ENCODE data around the gene IFNL4.

The IFNL4 gene

DNA sequence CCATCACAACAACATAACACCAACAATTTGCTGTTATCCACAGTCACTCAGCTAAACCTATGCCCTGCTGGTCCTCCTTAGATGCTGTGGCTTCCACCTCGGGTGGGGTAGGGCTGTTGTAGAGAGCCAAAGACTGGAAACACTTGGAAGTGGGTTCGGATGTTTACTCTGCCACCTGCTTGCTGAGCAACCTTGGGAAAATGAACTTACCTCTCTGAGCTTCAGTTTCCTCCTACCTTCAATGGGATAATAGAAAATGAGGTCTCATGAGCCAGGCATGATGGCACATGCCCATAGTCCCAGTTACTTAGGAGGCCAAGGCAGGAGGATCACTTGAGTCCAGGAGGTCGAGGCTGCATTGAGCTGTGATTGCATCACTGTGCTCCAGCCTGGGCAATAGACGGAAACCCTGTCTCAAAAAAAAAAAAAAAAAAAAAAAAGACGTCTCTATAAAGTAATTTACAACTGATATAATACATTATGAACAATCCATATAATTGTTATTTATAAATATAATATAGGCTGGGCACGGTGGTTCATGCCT lies 41.3 kb downstream of the IFNL4 start:
- Histone ChIP-seq H3K4me1 (ENCODE audit: control insufficient read depth in 2 of 2, insufficient read depth in 2 of 2, low read length in 2 of 2) (no peaks in the 10 kb centered on the region), H3K36me3 (ENCODE audit: control insufficient read depth in 2 of 2, insufficient read depth in 2 of 2, low read length in 2 of 2) (no peaks in the 10 kb centered on the region), H3K9me3 (ENCODE audit: control insufficient read depth in 2 of 2, low read length in 2 of 2) (no peaks in the 10 kb centered on the region), H3K4me3 (ENCODE audit: low read length in 2 of 2) (no peak overlapping the region), H3K27me3 (ENCODE audit: control insufficient read depth in 2 of 2, insufficient read depth in 2 of 2, low read length in 2 of 2) (peaks cover 14 to 22% of the 10 kb centered on the region in 2 donors), H3K27ac (ENCODE audit: low read depth in 2 of 2, low read length in 2 of 2) (no peak overlapping the region), H3K9ac (ENCODE audit: low read depth in 1 of 2, low read length in 2 of 2) (no peak overlapping the region)

- Histone ChIP-seq H3K9me3 (ENCODE audit: control insufficient read depth in 2 of 2, low read length in 2 of 2) (no peaks in the 10 kb centered on the region), H3K9ac (ENCODE audit: low read depth in 1 of 2, low read length in 2 of 2) (no peak overlapping the region), H3K4me1 (ENCODE audit: control insufficient read depth in 2 of 2, insufficient read depth in 2 of 2, low read length in 2 of 2) (no peaks in the 10 kb centered on the region), H3K4me3 (ENCODE audit: low read length in 2 of 2) (no peak overlapping the region), H3K27ac (ENCODE audit: low read depth in 2 of 2, low read length in 2 of 2) (no peak overlapping the region), H3K27me3 (ENCODE audit: control insufficient read depth in 2 of 2, insufficient read depth in 2 of 2, low read length in 2 of 2) (peaks cover 17 to 28% of the 10 kb centered on the region in 2 donors), H3K36me3 (ENCODE audit: control insufficient read depth in 2 of 2, insufficient read depth in 2 of 2, low read length in 2 of 2) (no peaks in the 10 kb centered on the region)
Measured at GRCh38 chr19:39206122-39206521, 42.5 kb downstream of the IFNL4 start.

GRCh38 chr19:39205449-39205764 lies 43.2 kb downstream of the IFNL4 start:
- Histone ChIP-seq H3K9ac (ENCODE audit: low read depth in 1 of 2, low read length in 2 of 2) (no peak overlapping the region), H3K36me3 (ENCODE audit: control insufficient read depth in 2 of 2, insufficient read depth in 2 of 2, low read length in 2 of 2) (no peaks in the 10 kb centered on the region), H3K4me1 (ENCODE audit: control insufficient read depth in 2 of 2, insufficient read depth in 2 of 2, low read length in 2 of 2) (no peaks in the 10 kb centered on the region), H3K27me3 (ENCODE audit: control insufficient read depth in 2 of 2, insufficient read depth in 2 of 2, low read length in 2 of 2) (peaks cover 17 to 32% of the 10 kb centered on the region in 2 donors), H3K27ac (ENCODE audit: low read depth in 2 of 2, low read length in 2 of 2) (no peak overlapping the region), H3K4me3 (ENCODE audit: low read length in 2 of 2) (no peak overlapping the region), H3K9me3 (ENCODE audit: control insufficient read depth in 2 of 2, low read length in 2 of 2) (no peaks in the 10 kb centered on the region)

GRCh38 chr19:39203372-39204341 lies 45.0 kb downstream of the IFNL4 start, which contains the start of gene SYCN:
Gene SYCN, minus strand, starts transcription at chr19:39204263. Its CDS starts 9 bp downstream, at chr19:39204254.
- Histone ChIP-seq H3K27ac (ENCODE audit: low read depth in 2 of 2, low read length in 2 of 2) (no peak within 1 kb of the TSS), H3K4me3 (ENCODE audit: low read length in 2 of 2) (no peak within 1 kb of the TSS), H3K9ac (ENCODE audit: low read depth in 1 of 2, low read length in 2 of 2) (no peak within 1 kb of the TSS), H3K36me3 (ENCODE audit: control insufficient read depth in 2 of 2, insufficient read depth in 2 of 2, low read length in 2 of 2) (no peaks in the 10 kb centered on the region), H3K27me3 (ENCODE audit: control insufficient read depth in 2 of 2, insufficient read depth in 2 of 2, low read length in 2 of 2) (peaks cover 20 to 38% of the 10 kb centered on the region in 2 donors), H3K4me1 (ENCODE audit: control insufficient read depth in 2 of 2, insufficient read depth in 2 of 2, low read length in 2 of 2) (no peaks in the 10 kb centered on the region), H3K9me3 (ENCODE audit: control insufficient read depth in 2 of 2, low read length in 2 of 2) (no peaks in the 10 kb centered on the region)

DNA sequence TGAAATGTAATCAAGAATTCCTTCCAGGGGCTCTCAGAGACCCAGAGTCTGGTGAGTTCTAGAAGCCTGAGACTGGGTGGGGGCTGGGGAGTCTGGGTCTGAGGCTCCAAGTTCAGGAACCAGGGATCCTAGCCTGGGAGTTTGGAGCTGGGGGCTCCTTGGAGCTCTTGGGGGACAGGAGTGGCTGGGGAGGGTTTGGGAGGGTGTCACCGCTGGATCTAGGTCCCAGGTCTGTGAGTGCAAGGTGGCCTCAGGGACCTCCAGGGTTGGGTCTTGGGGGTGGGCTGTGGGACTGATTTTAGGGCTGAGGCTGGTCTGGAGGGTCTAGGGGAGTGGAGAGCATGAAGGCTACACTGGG lies 45.7 kb downstream of the IFNL4 start:
- H3K4me3 ChIP-seq (ENCODE audit: low read length in 2 of 2) = no peak overlapping the region
- H3K4me1 ChIP-seq (ENCODE audit: control insufficient read depth in 2 of 2, insufficient read depth in 2 of 2, low read length in 2 of 2) = no peaks in the 10 kb centered on the region
- no peak overlapping the region for H3K27ac ChIP-seq (ENCODE audit: low read depth in 2 of 2, low read length in 2 of 2)
- no peaks in the 10 kb centered on the region for H3K9me3 ChIP-seq (ENCODE audit: control insufficient read depth in 2 of 2, low read length in 2 of 2)
- H3K9ac ChIP-seq (ENCODE audit: low read depth in 1 of 2, low read length in 2 of 2) = no peak overlapping the region
- peaks cover 23 to 42% of the 10 kb centered on the region in 2 donors for H3K27me3 ChIP-seq (ENCODE audit: control insufficient read depth in 2 of 2, insufficient read depth in 2 of 2, low read length in 2 of 2)
- no peaks in the 10 kb centered on the region for H3K36me3 ChIP-seq (ENCODE audit: control insufficient read depth in 2 of 2, insufficient read depth in 2 of 2, low read length in 2 of 2)

GRCh38 chr19:39200803-39201115 lies 47.9 kb downstream of the IFNL4 start:
- Histone ChIP-seq H3K27me3 (ENCODE audit: control insufficient read depth in 2 of 2, insufficient read depth in 2 of 2, low read length in 2 of 2) (peaks cover 29 to 62% of the 10 kb centered on the region in 2 donors), H3K27ac (ENCODE audit: low read depth in 2 of 2, low read length in 2 of 2) (no peak overlapping the region), H3K9ac (ENCODE audit: low read depth in 1 of 2, low read length in 2 of 2) (no peak overlapping the region), H3K4me1 (ENCODE audit: control insufficient read depth in 2 of 2, insufficient read depth in 2 of 2, low read length in 2 of 2) (no peaks in the 10 kb centered on the region), H3K4me3 (ENCODE audit: low read length in 2 of 2) (no peak overlapping the region), H3K9me3 (ENCODE audit: control insufficient read depth in 2 of 2, low read length in 2 of 2) (no peaks in the 10 kb centered on the region), H3K36me3 (ENCODE audit: control insufficient read depth in 2 of 2, insufficient read depth in 2 of 2, low read length in 2 of 2) (no peaks in the 10 kb centered on the region)

DNA sequence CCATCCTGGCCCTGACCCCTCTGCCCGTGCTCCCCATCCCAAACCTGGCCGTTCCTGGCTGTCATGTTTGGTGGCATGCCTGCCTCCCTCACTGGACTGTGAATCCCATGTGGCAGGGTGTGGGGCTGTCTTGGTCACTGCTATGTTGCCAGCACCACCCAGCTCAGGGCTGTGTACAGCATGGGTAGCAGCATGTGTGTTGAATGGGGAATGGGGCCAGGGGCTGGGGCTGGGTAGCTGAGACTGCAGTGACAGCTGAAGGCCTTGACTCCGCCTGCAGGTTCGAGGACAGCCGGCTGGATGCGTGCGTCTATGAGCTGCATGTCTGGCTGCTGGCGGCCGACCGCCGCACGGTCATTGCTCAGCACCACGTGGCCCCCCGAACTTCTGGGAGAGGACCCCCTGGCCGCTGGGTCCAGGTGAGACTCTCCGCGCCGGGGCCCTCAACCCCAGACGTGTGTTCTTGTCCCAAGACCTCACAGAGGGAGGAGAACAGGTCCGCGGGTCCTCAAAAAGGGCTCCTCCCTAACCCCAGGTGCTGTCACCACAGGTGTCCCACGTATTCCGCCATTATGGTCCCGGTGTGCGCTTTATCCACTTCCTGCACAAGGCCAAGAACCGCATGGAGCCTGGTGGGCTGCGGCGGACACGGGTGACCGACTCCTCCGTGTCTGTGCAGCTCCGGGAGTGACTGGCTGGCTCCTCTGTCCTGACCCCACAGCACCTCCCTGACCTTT lies 48.4 kb downstream of the IFNL4 start:
- Histone ChIP-seq H3K27me3 (ENCODE audit: control insufficient read depth in 2 of 2, insufficient read depth in 2 of 2, low read length in 2 of 2) (peaks cover 32 to 66% of the 10 kb centered on the region in 2 donors), H3K9me3 (ENCODE audit: control insufficient read depth in 2 of 2, low read length in 2 of 2) (no peaks in the 10 kb centered on the region), H3K4me3 (ENCODE audit: low read length in 2 of 2) (no peak overlapping the region), H3K9ac (ENCODE audit: low read depth in 1 of 2, low read length in 2 of 2) (no peak overlapping the region), H3K4me1 (ENCODE audit: control insufficient read depth in 2 of 2, insufficient read depth in 2 of 2, low read length in 2 of 2) (no peaks in the 10 kb centered on the region), H3K36me3 (ENCODE audit: control insufficient read depth in 2 of 2, insufficient read depth in 2 of 2, low read length in 2 of 2) (no peaks in the 10 kb centered on the region), H3K27ac (ENCODE audit: low read depth in 2 of 2, low read length in 2 of 2) (no peak overlapping the region)

- H3K27ac ChIP-seq (ENCODE audit: low read depth in 2 of 2, low read length in 2 of 2) = no peak overlapping the region
- peaks cover 33 to 61% of the 10 kb centered on the region in 2 donors for H3K27me3 ChIP-seq (ENCODE audit: control insufficient read depth in 2 of 2, insufficient read depth in 2 of 2, low read length in 2 of 2)
- no peak overlapping the region for H3K9ac ChIP-seq (ENCODE audit: low read depth in 1 of 2, low read length in 2 of 2)
- H3K36me3 ChIP-seq (ENCODE audit: control insufficient read depth in 2 of 2, insufficient read depth in 2 of 2, low read length in 2 of 2) = no peaks in the 10 kb centered on the region
- H3K4me1 ChIP-seq (ENCODE audit: control insufficient read depth in 2 of 2, insufficient read depth in 2 of 2, low read length in 2 of 2) = no peaks in the 10 kb centered on the region
- H3K4me3 ChIP-seq (ENCODE audit: low read length in 2 of 2) = no peak overlapping the region
- no peaks in the 10 kb centered on the region for H3K9me3 ChIP-seq (ENCODE audit: control insufficient read depth in 2 of 2, low read length in 2 of 2)
Measured at GRCh38 chr19:39199025-39199424, 49.6 kb downstream of the IFNL4 start.

- Histone ChIP-seq H3K4me3 (ENCODE audit: low read length in 2 of 2) (no peak overlapping the region), H3K9me3 (ENCODE audit: control insufficient read depth in 2 of 2, low read length in 2 of 2) (no peaks in the 10 kb centered on the region), H3K27ac (ENCODE audit: low read depth in 2 of 2, low read length in 2 of 2) (no peak overlapping the region), H3K4me1 (ENCODE audit: control insufficient read depth in 2 of 2, insufficient read depth in 2 of 2, low read length in 2 of 2) (peaks cover 0 to 5% of the 10 kb centered on the region in 2 donors), H3K9ac (ENCODE audit: low read depth in 1 of 2, low read length in 2 of 2) (no peak overlapping the region), H3K27me3 (ENCODE audit: control insufficient read depth in 2 of 2, insufficient read depth in 2 of 2, low read length in 2 of 2) (peaks cover 30 to 49% of the 10 kb centered on the region in 2 donors), H3K36me3 (ENCODE audit: control insufficient read depth in 2 of 2, insufficient read depth in 2 of 2, low read length in 2 of 2) (no peaks in the 10 kb centered on the region)
Measured at GRCh38 chr19:39197808-39198207, 50.8 kb downstream of the IFNL4 start.
